SJCRH30 (cell line): ENCODE results near the gene NFIX. TPM values are rescaled to one million over a fixed set of nuclear protein-coding genes. Genes with fewer than 3 reads are reported as not detected.

Experiments used
- DNase-seq, 2 experiments: peaks; one replicate each; pipeline ENCODE4 v3.0.0-alpha.2; 2015 to 2020
- H3K27ac ChIP-seq: fragments of 250-450 bp; sonication (Bioruptor Pico); 2 replicates; pipeline ENCODE4 v1.5.1; 2020; ENCODE audit warnings: mild to moderate bottlenecking, moderate library complexity
- H3K27me3 ChIP-seq: fragments of 250-450 bp; sonication (Bioruptor Pico); 2 replicates; pipeline ENCODE4 v1.5.1; 2020; ENCODE audit warnings: mild to moderate bottlenecking, moderate library complexity
- H3K36me3 ChIP-seq: fragments of 250-450 bp; sonication (Bioruptor Pico); 2 replicates; pipeline ENCODE4 v1.5.1; 2020; ENCODE audit warnings: mild to moderate bottlenecking, moderate library complexity
- H3K4me1 ChIP-seq: fragments of 250-450 bp; sonication (Bioruptor Pico); 2 replicates; pipeline ENCODE4 v1.5.1; 2020; ENCODE audit warnings: mild to moderate bottlenecking, moderate library complexity
- H3K4me3 ChIP-seq: fragments of 250-450 bp; sonication (Bioruptor Pico); 2 replicates; pipeline ENCODE4 v1.5.1; 2020; ENCODE audit warnings: mild to moderate bottlenecking, moderate library complexity
- H3K9me3 ChIP-seq: fragments of 250-450 bp; sonication (Bioruptor Pico); replicated peaks from 2 replicates; pipeline ENCODE4 v1.5.1; 2020; ENCODE audit warnings: mild to moderate bottlenecking, moderate library complexity
- total RNA-seq: library from RNA; depleted of rRNA; stranded (reverse); fragments of >200 nt; shearing (Covaris generic); gene quantifications from 2 replicates; pipeline ENCODE4 v1.2.3, GENCODE V29; 2014

The NFIX gene
- total RNA-seq, 1 experiment from 2014 or later, result 20.2 TPM

GRCh38 chr19:13006431-13007281 lies 11.4 kb downstream of the NFIX start:
- no peak for DNase-seq
- Histone ChIP-seq H3K4me3 (no peak overlapping the region), H3K27ac (no peak overlapping the region), H3K36me3 (no peaks in the 10 kb centered on the region), H3K9me3 (no peaks in the 10 kb centered on the region), H3K4me1 (no peaks in the 10 kb centered on the region), H3K27me3 (no peaks in the 10 kb centered on the region)

DNA sequence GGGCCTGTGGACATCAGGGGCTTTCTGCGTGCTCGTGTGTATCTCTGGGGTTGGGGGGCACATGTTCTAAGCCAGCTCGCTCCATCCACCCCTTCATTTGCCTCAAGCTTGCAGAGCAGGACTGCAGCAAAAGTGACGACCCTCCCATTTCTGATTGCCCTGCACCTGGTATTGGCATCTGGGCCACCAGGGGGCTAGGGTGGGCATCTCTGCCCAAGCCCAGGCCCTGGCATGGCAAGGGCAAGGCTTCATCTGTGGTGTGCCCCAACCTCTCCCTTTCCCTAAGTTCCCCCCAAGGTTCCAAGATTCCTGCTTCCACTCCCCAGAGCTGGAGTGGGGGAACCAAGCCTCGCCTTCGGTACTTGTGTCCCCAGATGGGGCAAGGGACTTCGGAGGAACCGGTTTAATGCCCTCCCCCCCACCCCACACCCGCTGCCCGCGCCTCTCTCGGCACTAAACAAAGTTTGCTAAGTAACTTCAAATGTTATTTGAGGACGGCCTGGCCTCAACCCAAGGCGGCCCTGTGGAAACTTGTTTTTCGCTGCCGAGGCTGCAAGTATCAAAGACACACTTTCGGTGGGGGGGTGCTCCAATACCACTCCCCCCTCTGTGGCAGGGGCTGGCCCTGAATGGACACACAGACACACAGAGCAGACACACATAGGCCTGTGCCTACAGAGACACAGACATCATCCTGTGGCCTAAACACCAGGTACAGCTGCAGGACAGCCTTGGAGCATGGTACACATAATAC lies 12.2 kb downstream of the NFIX start:
- Histone ChIP-seq H3K4me1 (no peaks in the 10 kb centered on the region), H3K27ac (no peak overlapping the region), H3K27me3 (no peaks in the 10 kb centered on the region)

DNA sequence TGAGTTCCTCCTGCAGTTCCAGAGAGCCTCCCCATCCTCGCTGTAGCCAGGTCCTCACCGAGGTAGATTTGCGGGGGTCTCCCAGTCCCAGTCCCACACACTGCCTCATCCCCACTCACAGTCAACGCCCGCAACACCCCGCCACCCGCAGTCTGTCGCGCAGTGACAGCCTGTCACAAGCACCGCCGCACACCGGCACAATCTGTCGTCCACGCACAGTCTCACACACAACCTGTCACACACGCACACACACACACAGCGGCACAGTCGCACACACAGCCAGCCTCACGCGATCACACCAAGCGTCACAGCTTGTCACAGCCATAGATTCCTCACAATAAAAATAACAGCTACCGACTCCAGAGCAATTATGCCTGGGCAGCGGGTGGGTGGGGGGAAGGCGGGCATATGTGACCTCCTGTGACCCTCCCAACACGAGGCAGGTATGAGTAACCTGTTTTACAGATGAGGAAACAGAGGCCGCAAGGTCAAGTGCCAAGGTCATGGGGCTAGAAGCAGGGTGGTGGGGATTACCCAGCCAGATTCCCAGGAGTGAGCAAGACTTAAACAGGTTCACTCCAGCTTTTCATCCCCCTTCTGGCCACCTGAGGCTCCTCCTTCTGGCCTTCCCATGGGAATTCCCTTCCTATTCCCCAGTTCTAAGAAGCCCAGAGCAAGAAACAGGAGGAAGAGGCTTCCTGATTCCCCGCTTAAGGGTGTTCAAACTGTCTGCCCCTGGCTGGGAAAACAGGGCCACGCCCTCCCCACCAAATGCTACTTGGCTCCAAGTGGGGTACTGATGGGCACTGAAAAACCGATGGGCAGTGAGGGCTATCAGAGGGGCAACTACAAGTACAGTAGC lies 13.9 kb downstream of the NFIX start:
- no peaks in the 10 kb centered on the region for H3K27me3 ChIP-seq
- peaks cover 10% of the 10 kb centered on the region for H3K4me1 ChIP-seq
- no peak overlapping the region for H3K27ac ChIP-seq
- no peaks in the 10 kb centered on the region for H3K36me3 ChIP-seq
- DNase-seq, result no peak
- H3K9me3 ChIP-seq, result no peaks in the 10 kb centered on the region
- no peak overlapping the region for H3K4me3 ChIP-seq

More for the DNA sequence above, 12.2 kb downstream of the NFIX start:
- Histone ChIP-seq H3K36me3 (no peaks in the 10 kb centered on the region), H3K4me3 (no peak overlapping the region), H3K9me3 (no peaks in the 10 kb centered on the region)
- no peak for DNase-seq

GRCh38 chr19:13010038-13010991 lies 15.0 kb downstream of the NFIX start:
- Histone ChIP-seq H3K4me3 (no peak overlapping the region), H3K36me3 (no peaks in the 10 kb centered on the region), H3K27ac (no peak overlapping the region), H3K27me3 (no peaks in the 10 kb centered on the region), H3K4me1 (peaks cover 10% of the 10 kb centered on the region), H3K9me3 (no peaks in the 10 kb centered on the region)
- DNase-seq, result no peak

GRCh38 chr19:13010992-13011652 lies 15.8 kb downstream of the NFIX start:
- Histone ChIP-seq H3K9me3 (no peaks in the 10 kb centered on the region), H3K27ac (no peak overlapping the region), H3K27me3 (no peaks in the 10 kb centered on the region), H3K4me1 (peaks cover 16% of the 10 kb centered on the region), H3K36me3 (no peaks in the 10 kb centered on the region), H3K4me3 (no peak overlapping the region)
- no peak for DNase-seq

- H3K9me3 ChIP-seq, result no peaks in the 10 kb centered on the region
- H3K36me3 ChIP-seq, result no peaks in the 10 kb centered on the region
- no peak for DNase-seq
- H3K27me3 ChIP-seq, result no peaks in the 10 kb centered on the region
- no peak overlapping the region for H3K27ac ChIP-seq
- peaks cover 16% of the 10 kb centered on the region for H3K4me1 ChIP-seq
- no peak overlapping the region for H3K4me3 ChIP-seq
Measured at GRCh38 chr19:13011653-13012389, 16.5 kb downstream of the NFIX start.

DNA sequence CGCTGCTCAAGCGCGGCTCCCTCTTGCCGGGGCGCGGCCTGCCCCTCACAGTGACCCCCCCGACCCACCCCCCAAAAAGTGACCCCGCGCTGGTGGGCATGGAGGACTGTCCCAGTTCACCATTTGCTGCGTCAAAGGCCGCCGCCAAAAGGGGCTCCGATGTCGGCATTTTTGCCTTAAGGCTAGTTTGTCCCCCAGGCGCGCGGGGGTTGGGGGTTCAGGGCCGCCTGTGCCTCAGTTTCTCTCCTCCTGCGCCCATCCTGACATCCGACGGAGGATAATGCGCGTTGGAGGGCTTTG lies 17.1 kb downstream of the NFIX start:
- no peaks in the 10 kb centered on the region for H3K27me3 ChIP-seq
- no peaks in the 10 kb centered on the region for H3K36me3 ChIP-seq
- no peaks in the 10 kb centered on the region for H3K9me3 ChIP-seq
- no peak for DNase-seq
- H3K4me1 ChIP-seq, result peaks cover 16% of the 10 kb centered on the region
- no peak overlapping the region for H3K4me3 ChIP-seq
- no peak overlapping the region; the same call in 1 of the 2 replicates for H3K27ac ChIP-seq

DNA sequence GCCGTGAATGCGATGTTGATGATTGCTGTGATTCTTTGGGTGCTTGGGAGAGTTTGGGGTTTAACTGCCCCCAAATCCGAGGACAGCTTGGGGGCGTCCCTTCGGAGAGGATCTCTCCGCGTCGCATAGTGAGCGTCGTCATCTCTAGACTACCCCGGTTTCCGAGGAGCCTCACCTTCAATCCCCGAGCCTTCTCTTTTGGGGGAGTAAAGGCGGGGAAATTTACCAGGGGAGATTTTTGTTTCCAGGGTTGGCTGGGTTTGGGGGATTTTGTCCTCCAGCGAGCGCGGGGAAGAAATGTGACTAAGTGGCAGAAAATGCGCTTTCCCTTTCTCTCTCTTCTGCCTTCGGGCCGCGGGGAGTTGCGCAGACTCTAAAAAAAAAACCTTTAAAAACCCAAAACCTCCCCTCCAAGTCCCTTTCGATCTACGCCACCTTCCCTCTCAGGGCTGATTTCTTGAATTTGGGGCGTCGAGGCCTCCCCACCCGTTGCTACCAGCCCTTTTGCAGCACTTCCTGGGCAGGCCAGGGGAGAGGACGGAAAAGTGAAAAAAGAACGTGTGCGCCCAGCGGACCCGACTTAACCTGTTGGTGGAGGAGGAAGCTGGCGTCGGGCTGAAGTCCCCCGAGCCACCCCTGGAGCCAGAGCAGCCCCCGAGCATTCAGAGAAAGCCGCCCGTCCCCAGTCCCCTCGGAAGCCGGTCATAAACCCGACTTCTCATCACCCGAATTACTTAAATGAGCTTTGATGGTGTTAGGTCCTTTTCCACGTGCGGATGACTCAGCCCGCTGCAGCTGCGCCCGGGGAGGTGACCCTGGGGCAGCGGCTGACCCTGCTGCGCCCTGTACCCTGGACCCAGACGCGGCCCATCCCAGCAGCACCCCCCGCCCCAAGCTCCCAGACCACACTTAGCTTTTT lies 17.7 kb downstream of the NFIX start:
- H3K4me3 ChIP-seq, result peak overlapping the region; percentile 19; the same call in 1 of the 2 replicates
- peak overlapping the region; percentile 52 for H3K27ac ChIP-seq
- no peaks in the 10 kb centered on the region for H3K36me3 ChIP-seq
- DNase-seq, result peak; percentile 41 to 51
- H3K4me1 ChIP-seq, result peaks cover 16% of the 10 kb centered on the region
- H3K9me3 ChIP-seq, result no peaks in the 10 kb centered on the region
- no peaks in the 10 kb centered on the region for H3K27me3 ChIP-seq

GRCh38 chr19:13013649-13014048 lies 18.4 kb downstream of the NFIX start:
- DNase-seq, result no peak
- H3K27me3 ChIP-seq, result no peaks in the 10 kb centered on the region
- H3K4me3 ChIP-seq, result no peak overlapping the region
- H3K4me1 ChIP-seq, result peaks cover 16% of the 10 kb centered on the region
- H3K27ac ChIP-seq, result no peak overlapping the region
- H3K9me3 ChIP-seq, result no peaks in the 10 kb centered on the region
- H3K36me3 ChIP-seq, result no peaks in the 10 kb centered on the region

DNA sequence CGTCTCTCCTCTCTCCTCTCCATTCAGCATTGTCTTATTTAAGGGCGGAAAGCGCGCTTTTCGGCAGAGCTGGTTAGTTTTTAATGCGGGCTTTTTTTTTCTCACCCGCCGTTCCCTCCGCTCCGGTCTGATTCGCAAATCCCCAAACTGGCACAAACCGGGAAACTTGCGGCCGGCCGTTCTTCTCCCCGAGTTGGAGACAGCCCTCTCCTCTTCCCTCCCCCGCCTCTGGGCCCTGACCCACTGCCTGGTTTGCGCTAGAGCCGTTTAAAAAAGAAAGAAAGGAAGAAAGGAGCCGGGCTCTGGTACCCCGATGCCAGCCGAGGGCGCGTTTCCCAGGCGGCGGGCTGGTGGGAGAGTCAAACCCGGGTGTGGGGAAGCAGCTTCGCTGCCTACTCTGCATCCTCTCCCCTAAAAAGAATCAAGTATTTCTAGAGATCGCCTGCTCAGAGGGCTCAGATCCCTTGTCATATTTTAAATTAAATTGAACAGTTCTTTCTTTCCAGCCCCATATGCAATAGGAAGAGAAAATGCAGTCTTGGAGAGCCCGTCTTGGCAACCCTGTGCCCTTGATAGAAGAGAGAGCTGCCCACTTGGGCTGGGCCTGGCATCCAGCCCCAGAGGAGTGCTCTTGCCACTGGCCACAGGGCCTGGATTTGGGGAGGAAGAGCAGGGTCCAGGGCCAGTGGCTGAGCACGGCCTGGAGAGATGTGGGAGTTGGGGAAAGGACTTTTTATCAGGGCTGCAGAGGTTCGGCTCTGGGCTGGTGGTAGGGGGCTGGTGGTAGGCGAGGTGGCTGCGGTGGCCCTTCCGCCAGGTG lies 19.0 kb downstream of the NFIX start:
- Histone ChIP-seq H3K4me1 (peaks cover 16% of the 10 kb centered on the region), H3K36me3 (no peaks in the 10 kb centered on the region), H3K27ac (no peak overlapping the region), H3K27me3 (no peaks in the 10 kb centered on the region), H3K9me3 (no peaks in the 10 kb centered on the region), H3K4me3 (no peak overlapping the region)
- no peak for DNase-seq

DNA sequence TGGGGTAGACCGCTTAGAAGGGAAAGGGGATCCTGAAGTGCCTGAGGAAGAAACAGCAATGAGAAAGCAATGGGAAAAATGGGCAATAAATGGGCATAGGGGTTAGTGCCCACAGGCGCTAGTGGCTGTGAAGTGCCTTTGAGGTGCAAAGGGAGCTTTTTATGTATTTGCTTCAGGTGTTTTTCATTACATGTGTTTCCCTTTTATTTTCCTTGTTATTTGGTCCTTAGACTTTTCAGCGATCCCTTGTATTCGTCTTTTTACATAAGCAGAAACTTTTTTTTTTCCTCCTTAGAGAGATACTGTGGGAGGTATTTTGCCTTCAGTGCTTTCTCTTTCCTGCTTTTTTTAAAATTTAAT lies 19.6 kb downstream of the NFIX start:
- Histone ChIP-seq H3K27me3 (no peaks in the 10 kb centered on the region), H3K4me3 (no peak overlapping the region), H3K9me3 (no peaks in the 10 kb centered on the region), H3K36me3 (no peaks in the 10 kb centered on the region), H3K4me1 (peaks cover 16% of the 10 kb centered on the region), H3K27ac (no peak overlapping the region)
- DNase-seq, result no peak
